Measurements from ENCODE around the gene PHF21B. TPM values are rescaled to one million over a fixed set of nuclear protein-coding genes. Genes with fewer than 3 reads are reported as not detected.

The PHF21B gene
- total and polyA plus RNA-seq, 2 donors (not counting 3 experiments of a cell fraction or from before 2014, with no cell fraction given), result not detected

DNA sequence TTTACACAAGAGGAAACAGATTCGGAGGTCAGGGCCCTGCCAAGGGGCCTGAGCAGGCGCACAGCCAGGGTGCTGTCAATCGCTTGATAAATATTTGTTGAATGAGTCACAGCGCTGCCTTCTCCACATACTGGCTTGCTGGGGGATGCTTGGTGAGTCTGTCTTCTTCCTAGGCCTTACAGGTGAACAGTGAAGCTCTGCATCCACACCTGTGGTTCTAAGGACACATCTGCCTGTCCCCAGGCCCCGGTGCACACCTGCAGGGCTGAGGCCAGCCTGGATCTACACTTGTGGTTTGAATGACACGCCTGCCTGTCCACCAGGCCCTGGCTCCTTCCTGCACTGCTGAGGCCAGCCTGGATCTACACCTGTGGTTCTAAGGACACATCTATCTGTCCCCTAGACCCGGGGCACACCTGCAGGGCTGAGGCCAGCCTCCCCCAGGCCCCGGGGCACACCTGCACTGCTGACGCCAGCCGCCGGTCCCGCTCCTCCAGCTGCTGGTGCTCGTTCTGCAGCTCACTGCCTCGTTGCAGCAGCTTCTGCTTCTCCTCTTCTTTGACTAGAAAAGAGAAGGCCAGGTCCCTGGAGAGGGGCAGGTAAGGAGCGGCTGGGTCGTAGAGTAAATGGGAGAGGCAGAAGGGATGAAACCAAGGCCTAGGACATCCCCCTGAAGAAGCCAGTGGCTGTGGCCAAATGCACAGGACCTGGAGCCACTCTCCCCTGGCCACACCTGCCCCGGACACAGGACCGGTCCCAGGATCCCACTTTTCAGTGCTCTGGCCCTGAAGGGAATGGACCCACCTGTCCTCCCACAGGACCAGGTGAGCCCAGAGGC lies 124.6 kb downstream of the PHF21B start:
- Histone ChIP-seq H2AFZ (ENCODE audit: low read depth, low read length) (no peak overlapping the region), H4K20me1 (replicated peaks; ENCODE audit: control insufficient read depth, extremely low read depth, insufficient read depth, low read length) (no peaks in the 10 kb centered on the region), H3K9me1 (replicated peaks; ENCODE audit: control insufficient read depth, extremely low read depth, insufficient read depth, low read length) (no peaks in the 10 kb centered on the region), H3K27me3 (ENCODE audit: control insufficient read depth in 2 of 2, insufficient read depth in 2 of 2, low read length in 2 of 2) (no peaks in the 10 kb centered on the region), H3K36me3 (ENCODE audit: control insufficient read depth in 2 of 2, extremely low read depth in 1 of 2, insufficient read depth in 2 of 2, low read length in 2 of 2) (no peaks in the 10 kb centered on the region), H3K27ac (ENCODE audit: insufficient read depth, low read depth, low read length) (no peak overlapping the region), H3K9ac (replicated peaks; ENCODE audit: extremely low read depth, insufficient read depth, low read length) (no peak overlapping the region), H3K9me3 (replicated peaks; ENCODE audit: control insufficient read depth, insufficient read depth, low read length) (peaks cover 4% of the 10 kb centered on the region), H3K79me2 (ENCODE audit: control insufficient read depth, insufficient read depth, low read length) (no peaks in the 10 kb centered on the region), H3K4me3 (replicated peaks in 1 of 3; ENCODE audit: insufficient read depth in 1 of 3, low read depth in 1 of 3, low read length in 3 of 3) (no peak overlapping the region), H3K4me2 (ENCODE audit: insufficient read depth, low read length) (no peak overlapping the region), H3K4me1 (ENCODE audit: control insufficient read depth, extremely low read depth, insufficient read depth, low read length) (no peaks in the 10 kb centered on the region)
- DNase-seq (ENCODE audit: low read depth, low spot score), result no peak
- intact Hi-C loops (cut with micrococcal nuclease) (no loop called here), dilution Hi-C loops (cut with MboI; ENCODE audit: extremely low pct_ligation_motif_present, low sequenced_read_pairs) (no loop called here)
- POLR2A ChIA-PET, result no interaction called here
- no peak for FAIRE-seq
- CTCF ChIA-PET, result no interaction called here
- BruUV-seq (replicated peaks), result no TSS peak
- TF ChIP-seq POLR2A (IDR thresholded peaks at IDR 0.05; ENCODE audit: low read depth, low read length) (no peak), MYC (IDR thresholded peaks at IDR 0.05; ENCODE audit: low read depth, low read length) (no peak), EZH2 (IDR thresholded peaks at IDR 0.05; ENCODE audit: borderline replicate concordance, low read depth, low read length, severe bottlenecking) (no peak), FOS (IDR thresholded peaks at IDR 0.05; ENCODE audit: borderline replicate concordance, insufficient read depth, low read length) (no peak)
- TF ChIP-seq, protein P1, sequence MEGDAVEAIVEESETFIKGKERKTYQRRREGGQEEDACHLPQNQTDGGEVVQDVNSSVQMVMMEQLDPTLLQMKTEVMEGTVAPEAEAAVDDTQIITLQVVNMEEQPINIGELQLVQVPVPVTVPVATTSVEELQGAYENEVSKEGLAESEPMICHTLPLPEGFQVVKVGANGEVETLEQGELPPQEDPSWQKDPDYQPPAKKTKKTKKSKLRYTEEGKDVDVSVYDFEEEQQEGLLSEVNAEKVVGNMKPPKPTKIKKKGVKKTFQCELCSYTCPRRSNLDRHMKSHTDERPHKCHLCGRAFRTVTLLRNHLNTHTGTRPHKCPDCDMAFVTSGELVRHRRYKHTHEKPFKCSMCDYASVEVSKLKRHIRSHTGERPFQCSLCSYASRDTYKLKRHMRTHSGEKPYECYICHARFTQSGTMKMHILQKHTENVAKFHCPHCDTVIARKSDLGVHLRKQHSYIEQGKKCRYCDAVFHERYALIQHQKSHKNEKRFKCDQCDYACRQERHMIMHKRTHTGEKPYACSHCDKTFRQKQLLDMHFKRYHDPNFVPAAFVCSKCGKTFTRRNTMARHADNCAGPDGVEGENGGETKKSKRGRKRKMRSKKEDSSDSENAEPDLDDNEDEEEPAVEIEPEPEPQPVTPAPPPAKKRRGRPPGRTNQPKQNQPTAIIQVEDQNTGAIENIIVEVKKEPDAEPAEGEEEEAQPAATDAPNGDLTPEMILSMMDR (IDR thresholded peaks at IDR 0.05; ENCODE audit: extremely low read depth in 1 of 2, insufficient read depth in 1 of 2, low read depth in 1 of 2, low read length in 2 of 2), result no peak

DNA sequence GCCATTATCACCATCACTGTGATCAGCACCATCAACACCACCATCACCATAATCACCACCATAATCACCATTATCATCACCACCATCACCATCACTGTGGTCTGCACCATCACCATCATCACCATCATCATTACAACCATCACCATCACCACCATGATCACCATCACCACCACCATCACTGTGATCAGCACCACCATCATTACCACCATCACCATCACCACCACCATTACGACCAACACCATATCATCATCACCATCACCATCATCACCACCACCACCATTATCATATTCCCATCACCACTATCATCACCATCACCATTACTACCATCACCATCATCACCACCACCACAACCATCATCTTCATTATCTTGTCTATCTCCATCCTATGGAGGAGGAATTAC lies 125.2 kb downstream of the PHF21B start:
- dilution Hi-C loops (cut with MboI; ENCODE audit: extremely low pct_ligation_motif_present, low sequenced_read_pairs), result no loop called here
- no peak overlapping the region for H3K4me2 ChIP-seq (ENCODE audit: insufficient read depth, low read length)
- H3K27ac ChIP-seq (ENCODE audit: insufficient read depth, low read depth, low read length), result no peak overlapping the region
- H3K9me3 ChIP-seq (replicated peaks; ENCODE audit: control insufficient read depth, insufficient read depth, low read length), result peaks cover 5% of the 10 kb centered on the region
- H3K9ac ChIP-seq (replicated peaks; ENCODE audit: extremely low read depth, insufficient read depth, low read length), result no peak overlapping the region
- no peaks in the 10 kb centered on the region for H3K9me1 ChIP-seq (replicated peaks; ENCODE audit: control insufficient read depth, extremely low read depth, insufficient read depth, low read length)
- H4K20me1 ChIP-seq (replicated peaks; ENCODE audit: control insufficient read depth, extremely low read depth, insufficient read depth, low read length), result no peaks in the 10 kb centered on the region
- no peak for FAIRE-seq
- no peaks in the 10 kb centered on the region for H3K27me3 ChIP-seq (ENCODE audit: control insufficient read depth in 2 of 2, insufficient read depth in 2 of 2, low read length in 2 of 2)
- ChIA-PET POLR2A (no interaction called here), CTCF (no interaction called here)
- intact Hi-C loops (cut with micrococcal nuclease), result no loop called here
- H3K4me1 ChIP-seq (ENCODE audit: control insufficient read depth, extremely low read depth, insufficient read depth, low read length), result no peaks in the 10 kb centered on the region
- TF ChIP-seq, protein P1 (IDR thresholded peaks at IDR 0.05; ENCODE audit: extremely low read depth in 1 of 2, insufficient read depth in 1 of 2, low read depth in 1 of 2, low read length in 2 of 2), result no peak
- no peaks in the 10 kb centered on the region for H3K36me3 ChIP-seq (ENCODE audit: control insufficient read depth in 2 of 2, extremely low read depth in 1 of 2, insufficient read depth in 2 of 2, low read length in 2 of 2)
- H3K79me2 ChIP-seq (ENCODE audit: control insufficient read depth, insufficient read depth, low read length), result no peaks in the 10 kb centered on the region
- BruUV-seq (replicated peaks), result no TSS peak
- DNase-seq (ENCODE audit: low read depth, low spot score), result no peak
- no peak overlapping the region for H2AFZ ChIP-seq (ENCODE audit: low read depth, low read length)
- H3K4me3 ChIP-seq (replicated peaks in 1 of 3; ENCODE audit: insufficient read depth in 1 of 3, low read depth in 1 of 3, low read length in 3 of 3), result no peak overlapping the region
